ENCODE results near the gene SDCBP2.

DNA sequence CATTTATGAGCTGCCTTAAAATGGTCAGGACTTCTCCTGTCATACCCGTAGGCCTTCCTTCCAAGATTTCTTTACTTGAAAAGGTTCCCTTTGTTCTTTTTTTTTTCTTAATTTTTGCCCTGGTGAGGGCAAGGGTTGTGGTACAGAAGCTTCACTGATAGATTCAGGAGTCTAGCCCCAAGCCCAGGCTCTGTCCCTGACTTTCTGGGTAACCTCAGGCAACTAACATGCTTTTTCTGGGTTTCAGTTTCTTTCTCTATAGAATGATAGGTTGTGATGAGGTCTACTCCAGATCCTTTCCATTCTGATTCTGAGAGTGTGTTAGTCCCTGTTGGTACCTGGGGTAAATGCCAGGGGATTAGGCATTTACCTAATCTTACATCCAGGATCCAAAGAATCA lies 41.6 kb downstream of the SDCBP2 start:
- TF ChIP-seq, protein P1, sequence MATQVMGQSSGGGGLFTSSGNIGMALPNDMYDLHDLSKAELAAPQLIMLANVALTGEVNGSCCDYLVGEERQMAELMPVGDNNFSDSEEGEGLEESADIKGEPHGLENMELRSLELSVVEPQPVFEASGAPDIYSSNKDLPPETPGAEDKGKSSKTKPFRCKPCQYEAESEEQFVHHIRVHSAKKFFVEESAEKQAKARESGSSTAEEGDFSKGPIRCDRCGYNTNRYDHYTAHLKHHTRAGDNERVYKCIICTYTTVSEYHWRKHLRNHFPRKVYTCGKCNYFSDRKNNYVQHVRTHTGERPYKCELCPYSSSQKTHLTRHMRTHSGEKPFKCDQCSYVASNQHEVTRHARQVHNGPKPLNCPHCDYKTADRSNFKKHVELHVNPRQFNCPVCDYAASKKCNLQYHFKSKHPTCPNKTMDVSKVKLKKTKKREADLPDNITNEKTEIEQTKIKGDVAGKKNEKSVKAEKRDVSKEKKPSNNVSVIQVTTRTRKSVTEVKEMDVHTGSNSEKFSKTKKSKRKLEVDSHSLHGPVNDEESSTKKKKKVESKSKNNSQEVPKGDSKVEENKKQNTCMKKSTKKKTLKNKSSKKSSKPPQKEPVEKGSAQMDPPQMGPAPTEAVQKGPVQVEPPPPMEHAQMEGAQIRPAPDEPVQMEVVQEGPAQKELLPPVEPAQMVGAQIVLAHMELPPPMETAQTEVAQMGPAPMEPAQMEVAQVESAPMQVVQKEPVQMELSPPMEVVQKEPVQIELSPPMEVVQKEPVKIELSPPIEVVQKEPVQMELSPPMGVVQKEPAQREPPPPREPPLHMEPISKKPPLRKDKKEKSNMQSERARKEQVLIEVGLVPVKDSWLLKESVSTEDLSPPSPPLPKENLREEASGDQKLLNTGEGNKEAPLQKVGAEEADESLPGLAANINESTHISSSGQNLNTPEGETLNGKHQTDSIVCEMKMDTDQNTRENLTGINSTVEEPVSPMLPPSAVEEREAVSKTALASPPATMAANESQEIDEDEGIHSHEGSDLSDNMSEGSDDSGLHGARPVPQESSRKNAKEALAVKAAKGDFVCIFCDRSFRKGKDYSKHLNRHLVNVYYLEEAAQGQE (IDR thresholded peaks at IDR 0.05; ENCODE audit: insufficient read depth in 1 of 2, low read depth in 2 of 2, low read length in 2 of 2), result no peak
- no peak for TF ChIP-seq SIN3A (IDR thresholded peaks at IDR 0.05; ENCODE audit: borderline replicate concordance, insufficient read depth, low read length)
